Measurements from ENCODE around the gene GRK5.

The GRK5 gene

GRCh38 chr10:119414081-119414611 is 206.8 kb downstream of the GRK5 start:
- H3K4me3 ChIP-seq (ENCODE audit: low read depth, low read length) = no peak overlapping the region
- DNase-seq (ENCODE audit: low read depth) = no peak
- TF ChIP-seq, protein P1, sequence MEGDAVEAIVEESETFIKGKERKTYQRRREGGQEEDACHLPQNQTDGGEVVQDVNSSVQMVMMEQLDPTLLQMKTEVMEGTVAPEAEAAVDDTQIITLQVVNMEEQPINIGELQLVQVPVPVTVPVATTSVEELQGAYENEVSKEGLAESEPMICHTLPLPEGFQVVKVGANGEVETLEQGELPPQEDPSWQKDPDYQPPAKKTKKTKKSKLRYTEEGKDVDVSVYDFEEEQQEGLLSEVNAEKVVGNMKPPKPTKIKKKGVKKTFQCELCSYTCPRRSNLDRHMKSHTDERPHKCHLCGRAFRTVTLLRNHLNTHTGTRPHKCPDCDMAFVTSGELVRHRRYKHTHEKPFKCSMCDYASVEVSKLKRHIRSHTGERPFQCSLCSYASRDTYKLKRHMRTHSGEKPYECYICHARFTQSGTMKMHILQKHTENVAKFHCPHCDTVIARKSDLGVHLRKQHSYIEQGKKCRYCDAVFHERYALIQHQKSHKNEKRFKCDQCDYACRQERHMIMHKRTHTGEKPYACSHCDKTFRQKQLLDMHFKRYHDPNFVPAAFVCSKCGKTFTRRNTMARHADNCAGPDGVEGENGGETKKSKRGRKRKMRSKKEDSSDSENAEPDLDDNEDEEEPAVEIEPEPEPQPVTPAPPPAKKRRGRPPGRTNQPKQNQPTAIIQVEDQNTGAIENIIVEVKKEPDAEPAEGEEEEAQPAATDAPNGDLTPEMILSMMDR (IDR thresholded peaks at IDR 0.05; ENCODE audit: low read depth, low read length) = no peak
- no peak for TF ChIP-seq MYC (IDR thresholded peaks at IDR 0.05; ENCODE audit: low read depth, low read length)

GRCh38 chr10:119415121-119415520 is 207.8 kb downstream of the GRK5 start:
- no peak overlapping the region for H3K4me3 ChIP-seq (ENCODE audit: low read depth, low read length)
- no peak for DNase-seq (ENCODE audit: low read depth)
- TF ChIP-seq, protein P2, sequence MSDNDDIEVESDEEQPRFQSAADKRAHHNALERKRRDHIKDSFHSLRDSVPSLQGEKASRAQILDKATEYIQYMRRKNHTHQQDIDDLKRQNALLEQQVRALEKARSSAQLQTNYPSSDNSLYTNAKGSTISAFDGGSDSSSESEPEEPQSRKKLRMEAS (IDR thresholded peaks at IDR 0.05; ENCODE audit: low read depth, low read length) = no peak

GRCh38 chr10:119415536-119416503 is 208.4 kb downstream of the GRK5 start:
- TF ChIP-seq, protein P1 (IDR thresholded peaks at IDR 0.05; ENCODE audit: low read depth, low read length) = no peak
- TF ChIP-seq POLR2A (IDR thresholded peaks at IDR 0.05; ENCODE audit: extremely low read depth, insufficient read length) (no peak), MYC (IDR thresholded peaks at IDR 0.05; ENCODE audit: low read depth, low read length) (no peak)
- TF ChIP-seq, protein P2 (IDR thresholded peaks at IDR 0.05; ENCODE audit: low read depth, low read length) = no peak
- DNase-seq (ENCODE audit: low read depth) = no peak
- H3K4me3 ChIP-seq (ENCODE audit: low read depth, low read length) = no peak overlapping the region

GRCh38 chr10:119416855-119417254 is 209.5 kb downstream of the GRK5 start:
- DNase-seq (ENCODE audit: low read depth) = peak; percentile 71
- no peak for TF ChIP-seq POLR2A (IDR thresholded peaks at IDR 0.05; ENCODE audit: extremely low read depth, insufficient read length)
- TF ChIP-seq, protein P1 (IDR thresholded peaks at IDR 0.05; ENCODE audit: low read depth, low read length) = peak; percentile 92
- TF ChIP-seq, protein P2 (IDR thresholded peaks at IDR 0.05; ENCODE audit: low read depth, low read length) = peak; percentile 73
- peak; percentile 53; the same call in 1 of the 2 replicates for TF ChIP-seq MYC (IDR thresholded peaks at IDR 0.05; ENCODE audit: low read depth, low read length)
- no peak overlapping the region for H3K4me3 ChIP-seq (ENCODE audit: low read depth, low read length)

DNA sequence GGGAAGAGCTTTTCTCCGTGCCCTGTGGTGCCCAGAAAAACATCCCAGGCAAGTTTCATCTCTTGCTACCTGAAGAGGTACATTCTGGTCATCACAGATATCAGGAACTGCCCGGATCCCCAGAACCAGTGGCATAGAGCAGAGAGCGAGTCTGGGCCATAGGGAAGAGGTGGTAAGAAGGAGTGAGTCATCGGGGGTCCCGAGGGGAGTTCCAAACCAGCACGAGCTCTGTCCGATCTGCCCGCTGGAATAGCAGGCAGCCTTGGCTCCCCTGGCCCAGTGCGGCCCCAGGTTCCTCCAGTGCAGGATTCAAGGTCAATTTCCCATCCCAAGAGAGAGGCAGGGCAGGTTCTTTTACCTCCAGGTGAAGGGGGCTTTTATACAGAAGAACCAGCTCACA is 210.5 kb downstream of the GRK5 start:
- TF ChIP-seq MYC (IDR thresholded peaks at IDR 0.05; ENCODE audit: low read depth, low read length) (no peak), POLR2A (IDR thresholded peaks at IDR 0.05; ENCODE audit: extremely low read depth, insufficient read length) (no peak)
- TF ChIP-seq, protein P2 (IDR thresholded peaks at IDR 0.05; ENCODE audit: low read depth, low read length) = no peak
- TF ChIP-seq, protein P1 (IDR thresholded peaks at IDR 0.05; ENCODE audit: low read depth, low read length) = no peak
- no peak for DNase-seq (ENCODE audit: low read depth)
- no peak overlapping the region for H3K4me3 ChIP-seq (ENCODE audit: low read depth, low read length)

DNA sequence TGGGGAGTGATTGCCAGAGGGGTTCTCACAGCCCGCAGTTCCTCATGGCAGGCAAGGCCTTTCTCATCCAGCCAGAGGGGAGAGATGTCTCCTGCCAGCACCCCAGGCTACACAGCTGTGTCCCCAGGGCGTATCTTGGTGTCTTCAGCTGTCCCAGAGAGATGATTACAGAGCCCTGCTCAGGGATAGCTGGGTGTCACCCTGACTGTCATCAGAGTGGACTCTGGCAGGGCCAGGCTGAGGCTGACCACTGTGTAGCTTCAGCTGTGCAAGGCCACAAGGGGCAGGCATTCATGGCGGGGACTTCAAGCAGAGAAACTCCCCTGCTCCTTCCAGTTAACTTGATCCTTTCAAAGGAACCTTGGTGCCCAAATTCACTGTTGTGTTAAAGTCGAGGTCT is 211.0 kb downstream of the GRK5 start:
- no peak for DNase-seq (ENCODE audit: low read depth)

More for the DNA sequence above, 211.0 kb downstream of the GRK5 start:
- TF ChIP-seq, protein P1 (IDR thresholded peaks at IDR 0.05; ENCODE audit: low read depth, low read length) = no peak
- TF ChIP-seq POLR2A (IDR thresholded peaks at IDR 0.05; ENCODE audit: extremely low read depth, insufficient read length) = no peak
- no peak for TF ChIP-seq MYC (IDR thresholded peaks at IDR 0.05; ENCODE audit: low read depth, low read length)
- TF ChIP-seq, protein P2 (IDR thresholded peaks at IDR 0.05; ENCODE audit: low read depth, low read length) = no peak
- H3K4me3 ChIP-seq (ENCODE audit: low read depth, low read length) = no peak overlapping the region
